T47D (cell line): Measurements from ENCODE around the gene IQCK.

ENCODE experiments used
- DNase-seq, 2 experiments: peaks; one replicate each; pipeline versions ENCODE4 v3.0.0 to v3.0.0-alpha.2; 2011 to 2012; ENCODE audit warnings: low read depth in 1 of 2, low spot score in 1 of 2
- JUND ChIP-seq: IDR thresholded peaks from 2 replicates; pipeline ENCODE4 v1.6.1; 2012; ENCODE audit warnings: low read depth
- in situ Hi-C: cut with HindIII; loops from 2 replicates; pipeline ENCODE4 v1.10.0; 2016; ENCODE audit warnings: low sequenced_read_pairs, low pct_unique_long_range_greater_than_20kb

IQCK gene

DNA sequence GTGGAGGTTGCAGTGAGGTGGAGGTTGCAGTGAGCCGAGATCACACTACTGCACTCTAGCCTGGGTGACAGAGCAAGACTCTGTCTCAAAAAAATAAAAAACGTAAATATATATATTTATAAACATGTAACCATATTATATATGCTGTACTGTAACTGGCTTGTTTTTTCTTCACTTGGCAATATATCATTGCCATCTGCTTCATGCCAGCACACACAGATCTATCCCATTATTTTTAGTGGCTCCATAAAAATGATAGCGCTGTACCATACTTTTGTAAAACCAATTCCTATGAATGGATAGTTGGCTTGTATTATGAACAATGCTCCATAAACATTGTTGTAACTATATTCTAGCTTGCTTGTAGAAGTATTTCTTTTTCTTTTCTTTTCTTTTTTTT, 117.1 kb downstream of the IQCK start:
- in situ Hi-C loops, result no loop called here
- no peak for DNase-seq
- TF ChIP-seq JUND, result no peak

DNA sequence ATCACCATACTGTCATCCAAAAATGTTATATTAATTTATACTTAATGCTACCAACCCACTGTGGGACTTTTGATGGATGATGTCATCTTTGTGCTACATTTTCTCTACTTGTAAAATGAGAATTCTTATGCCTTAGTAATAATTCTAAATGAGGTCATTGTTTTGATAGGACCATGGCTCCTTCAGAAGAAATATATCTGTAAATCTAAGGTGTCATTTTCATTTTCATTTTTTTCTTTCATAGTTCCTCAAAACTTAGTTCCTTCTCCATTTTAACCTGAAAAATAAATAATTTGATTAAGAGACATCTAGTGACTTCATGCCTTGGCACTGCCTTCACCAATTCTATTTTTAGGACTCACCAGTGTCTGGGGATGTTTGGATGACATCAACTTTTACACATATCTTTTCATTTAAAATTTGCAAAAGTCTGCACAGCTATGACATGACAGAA, 117.9 kb downstream of the IQCK start:
- in situ Hi-C loops, result no loop called here
- no peak for DNase-seq
- TF ChIP-seq JUND, result no peak

DNA sequence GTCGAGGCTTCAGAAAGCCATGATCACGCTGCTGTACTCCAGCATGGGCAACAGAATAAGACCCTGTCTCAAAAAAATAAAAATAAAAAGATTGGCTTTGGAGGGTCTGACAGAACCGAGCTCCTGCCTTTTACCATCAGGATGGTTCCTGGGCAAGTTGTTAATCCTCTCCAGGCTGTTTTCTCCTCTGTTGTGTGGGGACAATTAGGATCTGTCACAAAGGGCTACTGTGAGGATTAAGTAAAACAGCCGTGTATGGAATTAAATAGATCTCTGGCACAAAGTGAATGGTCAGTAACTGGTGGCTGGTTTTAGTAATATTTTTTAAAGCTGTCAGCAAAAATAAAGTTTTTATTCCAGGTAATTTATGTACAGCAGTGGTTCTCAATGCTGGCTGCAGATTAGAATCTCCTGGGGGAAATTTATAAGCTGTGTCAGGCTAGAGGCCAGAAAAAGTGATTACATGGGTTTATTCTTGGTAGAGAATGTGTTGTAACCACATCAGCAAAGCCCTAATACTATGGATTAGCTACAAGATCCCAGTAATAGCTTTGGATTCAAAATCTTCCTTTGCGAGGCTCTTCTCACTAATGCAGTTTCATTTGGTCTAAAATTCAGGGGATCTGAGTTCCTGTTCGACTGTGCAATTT, 119.4 kb downstream of the IQCK start:
- no peak for DNase-seq
- no peak for TF ChIP-seq JUND
- in situ Hi-C loops, result no loop called here

DNA sequence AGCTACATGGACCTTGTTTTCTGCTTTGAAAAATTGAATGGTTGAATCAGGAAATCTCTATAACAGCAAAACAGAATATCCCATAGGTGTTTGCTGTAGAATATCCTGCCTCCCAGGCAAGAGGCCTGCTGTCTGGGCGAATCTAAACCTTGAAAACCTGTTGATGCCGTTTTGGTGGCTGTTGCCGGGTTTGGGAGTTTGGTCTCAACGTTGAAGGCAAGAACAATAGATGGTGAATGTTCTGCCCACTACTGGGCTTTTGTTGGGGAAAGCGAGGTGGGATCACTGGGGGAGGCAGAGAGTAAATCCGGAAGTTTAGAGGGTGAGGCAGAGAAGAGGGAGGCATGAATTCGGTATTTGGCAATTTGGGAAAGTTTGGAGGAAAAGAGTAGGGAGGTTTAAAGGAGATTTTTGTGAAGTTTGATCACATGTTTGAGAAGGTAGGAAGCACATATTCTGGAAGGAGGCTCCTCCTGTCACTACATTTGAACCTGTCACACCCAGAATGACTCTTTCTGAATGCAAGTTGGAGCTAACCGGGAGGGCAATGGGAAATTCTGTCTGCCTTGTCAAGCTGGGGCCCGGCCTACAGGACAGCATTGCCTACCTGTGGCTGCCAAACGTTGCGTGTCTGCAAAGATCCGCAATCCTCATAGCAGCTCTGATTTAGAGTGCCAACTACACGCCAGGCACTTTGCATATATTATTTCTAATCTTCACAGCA, 120.1 kb downstream of the IQCK start:
- TF ChIP-seq JUND, result no peak
- no peak for DNase-seq
- in situ Hi-C loops, result no loop called here

DNA sequence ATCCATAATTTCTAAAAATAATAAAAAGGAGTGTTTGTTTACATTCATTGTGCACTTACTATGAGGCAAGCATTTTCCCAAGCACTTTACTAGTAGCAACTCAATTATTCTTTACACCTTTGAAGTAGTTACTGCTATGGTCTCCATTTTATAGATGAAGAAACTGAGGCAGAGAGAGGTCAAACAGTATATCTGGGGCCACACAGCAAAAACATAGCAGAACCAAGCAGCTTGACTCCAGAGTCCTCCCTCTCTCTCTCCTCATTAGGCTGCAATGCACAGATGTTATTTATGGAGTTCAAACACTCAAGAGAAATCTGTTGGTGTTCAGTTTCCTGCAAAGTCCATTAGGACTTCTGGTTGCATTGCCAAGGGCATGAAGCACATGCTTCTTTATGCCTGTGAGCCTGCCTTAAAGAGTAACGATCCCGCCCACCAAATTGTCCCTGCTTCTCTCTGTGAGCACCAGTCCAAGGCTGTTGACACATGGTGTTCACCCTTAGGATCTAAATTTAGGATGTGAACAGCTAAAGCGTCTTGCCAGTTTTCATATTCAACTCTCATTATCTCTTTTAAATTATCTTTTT, 122.5 kb downstream of the IQCK start:
- in situ Hi-C loops, result no loop called here
- no peak for TF ChIP-seq JUND
- DNase-seq, result no peak

DNA sequence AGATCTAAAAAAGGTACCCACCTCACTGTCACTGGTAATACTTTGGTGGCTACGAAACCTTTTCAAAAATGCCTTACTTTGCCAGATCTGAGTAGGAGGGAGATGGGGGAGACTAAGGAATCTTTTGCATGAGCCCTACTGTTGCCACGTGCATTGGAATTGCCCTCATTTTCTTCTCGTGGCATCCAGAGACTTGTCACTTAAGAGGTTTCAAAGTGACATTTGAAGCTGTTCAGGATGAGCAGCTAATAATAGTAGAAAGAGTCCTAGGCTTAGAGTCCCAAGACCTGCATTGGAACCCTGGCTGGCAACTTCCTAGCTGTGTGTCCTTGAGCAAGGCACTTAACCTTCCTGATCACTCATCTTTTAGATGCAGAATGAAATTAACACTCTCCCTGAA, 123.1 kb downstream of the IQCK start:
- in situ Hi-C loops, result no loop called here
- no peak for DNase-seq
- TF ChIP-seq JUND, result no peak

DNA sequence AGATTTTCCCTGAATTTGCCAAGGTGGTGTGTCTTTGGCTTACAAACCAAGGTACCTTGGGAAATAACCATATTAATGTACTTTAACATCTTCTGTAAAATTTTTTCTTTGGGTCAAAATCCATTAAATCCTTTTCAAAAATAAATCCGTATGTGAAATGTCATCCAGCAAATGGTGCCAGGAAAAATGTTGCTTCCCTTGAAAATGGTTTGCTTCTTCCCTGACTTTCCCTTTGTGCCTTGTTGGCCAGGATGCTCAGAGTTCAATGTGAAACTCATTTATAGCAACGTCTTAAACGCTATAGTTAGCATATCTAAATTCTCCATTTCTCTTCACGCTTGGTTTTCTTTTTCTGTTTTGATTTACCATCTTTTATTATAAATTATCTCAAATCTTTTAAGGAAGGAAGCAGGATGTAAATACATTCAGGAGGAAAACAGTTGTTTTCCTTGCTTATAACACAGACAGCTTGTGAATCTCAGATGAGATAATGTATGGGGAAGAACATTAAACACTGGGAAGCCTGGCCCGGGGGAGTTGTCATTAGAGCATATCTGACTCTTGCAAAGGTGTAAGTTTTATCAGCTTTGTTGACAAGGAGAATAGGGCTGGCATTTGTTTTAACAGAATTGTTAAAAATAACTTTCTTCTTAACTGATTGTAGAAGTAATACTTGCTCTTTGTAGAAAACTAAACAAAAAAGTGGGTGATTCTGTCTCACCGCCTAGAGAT, 124.5 kb downstream of the IQCK start:
- in situ Hi-C loops, result no loop called here

DNA sequence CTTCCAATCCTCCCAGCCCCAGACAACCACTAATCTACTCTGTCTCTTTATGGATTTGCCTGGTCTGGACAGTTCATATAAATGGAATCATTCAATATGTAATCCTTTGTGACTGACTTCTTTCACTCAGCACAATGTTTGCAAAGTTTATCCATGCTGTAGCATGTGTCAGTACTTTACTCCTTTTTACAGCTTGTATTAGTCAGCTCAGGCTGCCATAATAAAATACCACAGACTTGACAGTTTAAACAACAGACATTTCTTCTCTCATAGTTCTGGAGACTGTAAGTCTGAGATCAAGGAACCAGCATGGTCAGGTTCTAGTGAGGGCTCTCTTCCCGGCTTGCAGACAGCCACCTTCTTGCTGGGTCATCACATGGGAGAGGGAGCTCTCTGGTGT, 125.3 kb downstream of the IQCK start:
- in situ Hi-C loops, result no loop called here
- no peak for TF ChIP-seq JUND
- no peak for DNase-seq

More for the DNA sequence above, 124.5 kb downstream of the IQCK start:
- TF ChIP-seq JUND, result no peak
- DNase-seq, result no peak

DNA sequence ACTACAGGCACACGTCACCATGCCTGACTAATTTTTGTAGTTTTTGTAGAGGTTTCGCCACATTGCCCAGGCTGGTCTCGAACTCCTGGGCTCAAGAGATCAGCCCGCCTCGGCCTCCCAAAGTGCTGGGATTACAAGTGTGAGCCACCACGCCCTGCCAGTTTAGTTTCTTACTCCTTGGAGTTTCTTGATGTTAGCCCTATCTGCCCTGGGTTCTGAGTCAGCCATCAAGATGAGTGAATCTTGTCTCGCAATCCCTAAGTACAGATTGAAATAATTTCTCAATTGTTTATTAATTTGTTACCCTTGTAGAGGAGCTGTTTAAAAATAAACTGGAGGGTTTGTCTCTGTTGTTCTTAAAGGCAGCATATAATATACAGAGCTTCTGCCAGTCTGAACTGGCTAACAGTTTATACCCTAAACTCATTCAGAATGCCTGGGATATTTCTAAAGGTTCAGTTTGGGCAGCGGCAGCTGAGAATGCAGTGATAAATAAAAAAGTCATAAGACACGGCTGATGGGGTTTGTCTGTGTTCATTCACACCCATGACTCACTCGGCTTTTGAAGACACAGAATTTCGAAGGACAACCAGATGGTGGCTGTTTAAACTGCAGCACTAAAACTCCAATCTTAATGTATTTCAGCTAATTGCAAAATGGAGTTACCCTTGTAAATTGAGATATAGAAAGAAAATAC, 127.0 kb downstream of the IQCK start:
- DNase-seq, result no peak
- TF ChIP-seq JUND, result no peak
- in situ Hi-C loops, result no loop called here

DNA sequence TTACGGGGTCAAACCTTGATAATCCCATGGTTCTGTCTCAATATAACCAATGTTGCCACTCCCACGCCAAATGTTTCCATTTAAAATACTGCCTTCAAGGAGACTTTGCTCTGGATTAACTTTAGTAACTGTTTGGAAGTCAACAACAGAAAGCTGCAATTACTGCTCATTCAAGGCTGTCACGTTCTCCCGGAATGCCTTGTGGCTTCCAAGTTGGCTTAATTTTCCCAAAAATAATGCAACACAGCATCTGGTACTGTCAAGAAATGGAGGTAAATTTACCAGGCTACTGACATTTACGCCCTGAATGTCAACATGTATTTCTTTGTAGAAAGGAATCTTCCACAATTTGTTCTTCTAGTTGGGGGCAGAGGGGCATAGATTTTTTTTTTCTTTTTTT, 128.4 kb downstream of the IQCK start:
- DNase-seq, result no peak
- in situ Hi-C loops, result no loop called here
- TF ChIP-seq JUND, result no peak

DNA sequence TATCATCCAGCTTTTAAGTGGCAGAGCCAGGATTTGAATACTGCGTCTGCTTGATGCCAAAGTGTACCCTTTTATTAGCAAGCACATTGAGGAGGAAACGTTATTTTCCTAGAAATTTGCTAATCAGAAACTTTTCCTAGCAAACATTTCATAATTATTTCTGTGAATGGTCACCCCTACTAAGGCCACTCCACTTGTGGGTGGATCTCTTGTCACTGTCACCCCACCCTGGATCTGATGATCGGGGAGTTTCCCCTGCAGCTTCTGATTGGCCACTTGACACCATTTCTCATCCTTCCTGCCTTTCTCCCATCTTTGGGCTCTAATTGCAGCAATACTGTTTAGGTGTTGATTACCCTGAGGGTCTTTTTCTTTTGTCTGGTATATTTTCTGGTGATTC, 130.7 kb downstream of the IQCK start:
- no peak for TF ChIP-seq JUND

DNA sequence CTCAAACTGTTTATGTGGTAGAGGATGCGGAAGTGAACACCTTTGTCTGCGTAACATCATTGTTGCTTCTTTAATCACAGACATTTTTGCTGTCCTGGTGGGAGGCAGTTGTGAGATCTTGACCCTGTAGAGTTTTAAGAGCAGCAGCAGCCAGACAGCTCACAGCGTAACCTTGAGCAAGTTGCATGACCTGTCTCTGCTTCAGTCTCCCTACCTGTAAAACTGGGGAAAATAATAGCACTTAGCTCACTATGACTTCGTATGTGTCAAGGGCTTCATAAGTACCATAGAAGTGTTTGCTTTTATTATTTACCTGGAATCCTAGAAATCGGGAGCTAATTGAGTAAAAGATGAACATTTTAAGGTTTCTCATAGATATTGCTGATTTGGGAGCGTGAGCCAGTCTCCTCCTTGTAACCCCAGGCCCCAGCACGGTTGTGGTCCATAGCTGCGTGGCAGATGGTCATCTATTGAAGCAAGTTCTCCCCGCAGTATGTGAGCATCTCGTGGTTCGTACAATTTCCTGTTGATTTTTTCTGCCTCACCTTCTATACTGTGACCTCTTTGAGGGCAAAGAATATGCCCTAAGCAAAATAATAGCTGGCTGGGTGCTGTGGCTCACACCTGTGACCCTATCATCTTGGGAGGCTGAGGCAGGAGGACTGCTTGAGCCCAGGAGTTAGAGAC, 132.2 kb downstream of the IQCK start:
- DNase-seq, result no peak
- in situ Hi-C loops, result no loop called here
- TF ChIP-seq JUND, result no peak

More for the DNA sequence above, 130.7 kb downstream of the IQCK start:
- in situ Hi-C loops, result no loop called here
- DNase-seq, result no peak
